ENCODE measurements around the gene SLC12A4.

Gene SLC12A4

DNA sequence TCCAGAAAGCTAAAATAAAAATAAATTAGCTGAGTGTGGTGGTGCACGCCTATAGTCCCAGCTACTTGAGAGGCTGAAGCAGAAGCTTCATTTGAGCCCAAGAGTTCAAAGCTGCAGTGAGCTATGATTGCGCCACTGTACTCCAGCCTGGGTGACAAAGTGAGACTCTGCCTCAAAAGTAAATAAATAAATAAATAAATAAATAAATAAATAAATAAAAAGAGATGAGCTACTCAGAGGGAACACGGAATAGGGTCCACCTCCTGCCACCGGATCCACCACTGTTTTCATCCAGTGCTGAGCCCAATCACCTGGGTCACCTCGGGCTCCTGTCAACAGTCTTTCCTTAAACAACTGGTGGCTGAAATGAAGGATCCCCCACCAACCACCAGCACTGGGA lies 18.5 kb upstream of the SLC12A4 start:
- TF ChIP-seq ZNF274 (IDR thresholded peaks at IDR 0.05; ENCODE audit: low read depth, low read length) (no peak), YY1 (IDR thresholded peaks at IDR 0.05; ENCODE audit: insufficient read depth, insufficient read length) (no peak), SUZ12 (IDR thresholded peaks at IDR 0.05; ENCODE audit: extremely low read depth, insufficient read depth, insufficient read length) (no peak)
- H3K4me1 ChIP-seq (ENCODE audit: insufficient read depth, insufficient read length) = peaks cover 3% of the 10 kb centered on the region
- peaks cover 11% of the 10 kb centered on the region for H3K27me3 ChIP-seq (ENCODE audit: insufficient read depth, insufficient read length)
- no peaks in the 10 kb centered on the region; the same call in 1 of the 2 replicates for H3K9me3 ChIP-seq (ENCODE audit: insufficient read depth, low read length)
- H3K9ac ChIP-seq (ENCODE audit: insufficient read length, low read depth) = no peak overlapping the region
- H3K4me3 ChIP-seq (ENCODE audit: insufficient read length, low read depth) = no peak overlapping the region
- no peak for DNase-seq (ENCODE audit: low read depth, low spot score)
- no peaks in the 10 kb centered on the region for H3K36me3 ChIP-seq (ENCODE audit: insufficient read depth, insufficient read length, low read length)

DNA sequence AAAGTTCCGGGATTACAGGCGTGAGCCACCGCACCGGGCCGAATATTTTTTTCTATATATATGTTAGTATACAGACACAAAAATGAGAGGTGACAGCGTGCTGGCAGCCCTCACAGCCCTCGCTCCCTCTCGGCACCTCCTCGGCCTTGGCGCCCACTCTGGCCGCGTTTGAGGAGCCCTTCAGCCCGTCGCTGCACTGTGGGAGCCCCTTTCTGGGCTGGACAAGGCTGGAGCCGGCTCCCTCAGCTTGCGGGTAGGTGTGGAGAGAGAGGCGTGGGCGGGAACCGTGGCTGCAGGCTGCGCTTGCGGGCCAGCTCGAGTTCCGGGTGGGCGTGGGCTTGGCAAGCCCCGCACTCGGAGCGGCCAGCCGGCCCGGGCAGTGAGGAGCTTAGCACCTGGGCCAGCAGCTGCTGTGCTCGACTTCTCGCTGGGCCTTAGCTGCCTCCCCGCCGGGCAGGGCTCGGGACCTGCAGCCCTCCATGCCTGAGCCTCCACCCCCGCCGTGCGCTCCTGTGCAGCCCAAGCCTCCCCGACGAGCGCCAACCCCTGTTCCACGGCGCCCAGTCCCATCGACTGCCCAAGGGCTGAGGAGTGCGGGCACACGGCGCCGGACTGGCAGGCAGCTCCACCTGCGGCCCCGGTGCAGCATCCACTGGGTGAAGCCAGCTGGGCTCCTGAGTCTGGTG lies 13.7 kb upstream of the SLC12A4 start:
- H3K9ac ChIP-seq (ENCODE audit: insufficient read length, low read depth) = no peak overlapping the region
- peaks cover 6% of the 10 kb centered on the region for H3K27me3 ChIP-seq (ENCODE audit: insufficient read depth, insufficient read length)
- peaks cover 3% of the 10 kb centered on the region for H3K4me1 ChIP-seq (ENCODE audit: insufficient read depth, insufficient read length)
- H3K9me3 ChIP-seq (ENCODE audit: insufficient read depth, low read length) = no peaks in the 10 kb centered on the region; the same call in 1 of the 2 replicates
- H3K36me3 ChIP-seq (ENCODE audit: insufficient read depth, insufficient read length, low read length) = no peaks in the 10 kb centered on the region
- H3K4me3 ChIP-seq (ENCODE audit: insufficient read length, low read depth) = no peak overlapping the region
- no peak for DNase-seq (ENCODE audit: low read depth, low spot score)
- TF ChIP-seq ZNF274 (IDR thresholded peaks at IDR 0.05; ENCODE audit: low read depth, low read length) = no peak
- TF ChIP-seq SUZ12 (IDR thresholded peaks at IDR 0.05; ENCODE audit: extremely low read depth, insufficient read depth, insufficient read length) = no peak
- no peak for TF ChIP-seq YY1 (IDR thresholded peaks at IDR 0.05; ENCODE audit: insufficient read depth, insufficient read length)

DNA sequence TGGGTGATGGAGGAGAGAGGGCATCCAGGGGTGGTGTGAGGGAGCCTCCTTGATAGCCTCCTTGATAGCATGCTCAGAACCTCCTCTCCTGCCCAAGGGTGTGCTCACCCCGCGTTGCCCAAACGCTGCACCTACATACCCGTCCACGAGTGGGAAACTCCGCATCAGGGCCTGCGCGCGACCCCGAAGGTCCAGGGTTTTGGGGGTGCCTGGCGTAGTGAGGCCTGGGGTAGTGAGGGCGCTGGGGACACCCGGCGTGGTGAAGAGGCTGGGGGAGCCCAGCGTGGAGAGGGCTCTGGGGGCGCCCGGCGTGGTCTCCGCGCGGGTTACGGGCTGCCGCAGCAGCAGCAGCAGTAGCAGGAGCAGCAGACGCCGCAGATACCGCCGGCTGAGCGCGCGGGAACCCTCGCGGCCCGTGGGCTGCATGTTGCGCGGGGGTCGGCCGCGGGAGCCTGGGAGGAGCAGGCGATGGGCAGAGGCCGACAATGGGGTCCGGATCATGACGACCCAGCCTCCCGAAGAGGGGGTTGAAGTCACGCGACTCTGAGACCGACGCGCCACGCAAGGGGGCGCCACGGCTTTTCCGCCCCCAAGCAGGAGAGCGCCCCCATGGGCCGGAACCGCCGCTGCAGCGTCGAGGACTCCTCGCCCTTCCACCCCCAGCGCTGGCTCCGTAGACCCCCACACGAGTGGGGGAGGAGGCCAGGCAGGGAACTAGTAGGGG lies 11.7 kb upstream of the SLC12A4 start, which contains the start of gene DPEP3:
Gene DPEP3 (minus strand): TSS at position 545 of the 724 bp plus-strand sequence. CDS start 119 bp downstream, at position 426.
- no peak for DNase-seq (ENCODE audit: low read depth, low spot score)
- Histone ChIP-seq H3K36me3 (ENCODE audit: insufficient read depth, insufficient read length, low read length) (no peaks in the 10 kb centered on the region), H3K9ac (ENCODE audit: insufficient read length, low read depth) (no peak within 1 kb of the TSS), H3K27me3 (ENCODE audit: insufficient read depth, insufficient read length) (peaks cover 6% of the 10 kb centered on the region), H3K4me3 (ENCODE audit: insufficient read length, low read depth) (no peak within 1 kb of the TSS), H3K9me3 (ENCODE audit: insufficient read depth, low read length) (no peaks in the 10 kb centered on the region; the same call in 1 of the 2 replicates), H3K4me1 (ENCODE audit: insufficient read depth, insufficient read length) (peaks cover 3% of the 10 kb centered on the region)
- TF ChIP-seq SUZ12 (IDR thresholded peaks at IDR 0.05; ENCODE audit: extremely low read depth, insufficient read depth, insufficient read length) (no peak), ZNF274 (IDR thresholded peaks at IDR 0.05; ENCODE audit: low read depth, low read length) (no peak), YY1 (IDR thresholded peaks at IDR 0.05; ENCODE audit: insufficient read depth, insufficient read length) (no peak)

DNA sequence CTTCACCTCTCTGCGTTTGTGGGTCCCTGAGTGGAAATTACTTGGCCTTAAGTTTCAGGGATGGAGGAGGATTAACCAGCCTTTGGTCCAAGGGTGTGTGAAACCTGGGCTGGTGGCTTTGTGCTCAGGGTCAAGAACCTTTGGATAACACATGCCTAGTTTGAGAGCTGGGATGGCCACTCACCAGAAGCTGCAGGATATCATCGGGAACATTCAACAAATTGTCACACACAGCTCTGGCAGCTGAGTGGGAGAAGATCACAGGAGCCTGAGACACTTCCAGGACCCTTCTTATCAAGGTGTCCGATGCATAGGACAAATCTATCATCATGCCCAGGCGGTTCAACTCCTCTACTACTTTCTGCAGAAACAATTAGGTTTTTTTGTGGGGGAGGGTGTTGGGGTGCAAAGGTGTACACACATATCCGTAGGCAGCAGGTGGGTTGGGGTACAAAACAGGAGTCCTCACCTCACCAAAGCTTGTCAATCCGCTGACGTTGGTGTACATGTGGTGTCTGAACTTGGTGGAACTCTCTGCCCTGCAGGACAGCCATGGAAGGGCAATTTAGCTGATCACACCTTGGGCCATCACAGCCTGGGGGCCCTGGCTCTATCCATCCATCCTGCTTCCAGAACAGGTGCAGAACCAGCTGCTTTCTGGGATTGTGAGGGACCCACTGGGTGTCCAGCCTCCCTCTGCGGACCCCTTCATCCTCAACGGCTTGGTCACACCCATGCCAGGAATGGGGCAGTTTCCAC lies 9.2 kb upstream of the SLC12A4 start:
- Histone ChIP-seq H3K27me3 (ENCODE audit: insufficient read depth, insufficient read length) (peaks cover 6% of the 10 kb centered on the region), H3K9me3 (ENCODE audit: insufficient read depth, low read length) (no peaks in the 10 kb centered on the region; the same call in 1 of the 2 replicates), H3K9ac (ENCODE audit: insufficient read length, low read depth) (no peak overlapping the region), H3K4me1 (ENCODE audit: insufficient read depth, insufficient read length) (no peaks in the 10 kb centered on the region), H3K36me3 (ENCODE audit: insufficient read depth, insufficient read length, low read length) (no peaks in the 10 kb centered on the region), H3K4me3 (ENCODE audit: insufficient read length, low read depth) (no peak overlapping the region)
- no peak for DNase-seq (ENCODE audit: low read depth, low spot score)
- no peak for TF ChIP-seq YY1 (IDR thresholded peaks at IDR 0.05; ENCODE audit: insufficient read depth, insufficient read length)
- no peak for TF ChIP-seq ZNF274 (IDR thresholded peaks at IDR 0.05; ENCODE audit: low read depth, low read length)
- no peak for TF ChIP-seq SUZ12 (IDR thresholded peaks at IDR 0.05; ENCODE audit: extremely low read depth, insufficient read depth, insufficient read length)

- DNase-seq (ENCODE audit: low read depth, low spot score) = no peak
- TF ChIP-seq YY1 (IDR thresholded peaks at IDR 0.05; ENCODE audit: insufficient read depth, insufficient read length) = no peak
- no peak for TF ChIP-seq ZNF274 (IDR thresholded peaks at IDR 0.05; ENCODE audit: low read depth, low read length)
- TF ChIP-seq SUZ12 (IDR thresholded peaks at IDR 0.05; ENCODE audit: extremely low read depth, insufficient read depth, insufficient read length) = no peak
- no peaks in the 10 kb centered on the region for H3K4me1 ChIP-seq (ENCODE audit: insufficient read depth, insufficient read length)
Measured at GRCh38 chr16:67977005-67977404, 8.6 kb upstream of the SLC12A4 start.

GRCh38 chr16:67976205-67976604 lies 7.8 kb upstream of the SLC12A4 start:
- H3K4me3 ChIP-seq (ENCODE audit: insufficient read length, low read depth) = no peak overlapping the region
- peaks cover 6% of the 10 kb centered on the region for H3K27me3 ChIP-seq (ENCODE audit: insufficient read depth, insufficient read length)
- H3K4me1 ChIP-seq (ENCODE audit: insufficient read depth, insufficient read length) = no peaks in the 10 kb centered on the region
- no peaks in the 10 kb centered on the region for H3K36me3 ChIP-seq (ENCODE audit: insufficient read depth, insufficient read length, low read length)
- no peak for DNase-seq (ENCODE audit: low read depth, low spot score)
- H3K9ac ChIP-seq (ENCODE audit: insufficient read length, low read depth) = no peak overlapping the region
- TF ChIP-seq YY1 (IDR thresholded peaks at IDR 0.05; ENCODE audit: insufficient read depth, insufficient read length) (no peak), ZNF274 (IDR thresholded peaks at IDR 0.05; ENCODE audit: low read depth, low read length) (no peak), SUZ12 (IDR thresholded peaks at IDR 0.05; ENCODE audit: extremely low read depth, insufficient read depth, insufficient read length) (no peak)
- H3K9me3 ChIP-seq (ENCODE audit: insufficient read depth, low read length) = no peaks in the 10 kb centered on the region

More at GRCh38 chr16:67977005-67977404, 8.6 kb upstream of the SLC12A4 start:
- H3K27me3 ChIP-seq (ENCODE audit: insufficient read depth, insufficient read length) = peaks cover 6% of the 10 kb centered on the region
- H3K9me3 ChIP-seq (ENCODE audit: insufficient read depth, low read length) = no peaks in the 10 kb centered on the region; the same call in 1 of the 2 replicates
- no peaks in the 10 kb centered on the region for H3K36me3 ChIP-seq (ENCODE audit: insufficient read depth, insufficient read length, low read length)
- no peak overlapping the region for H3K4me3 ChIP-seq (ENCODE audit: insufficient read length, low read depth)
- H3K9ac ChIP-seq (ENCODE audit: insufficient read length, low read depth) = no peak overlapping the region

Measured in NT2/D1 (cell line).